ENCODE data around the gene FOXN4. TPM values are rescaled to one million over a fixed set of nuclear protein-coding genes. Genes with fewer than 3 reads are reported as not detected.

FOXN4 gene
- total RNA-seq, 1 donor from 2014 or later: 0.61 TPM

- H3K9me3 Mint-ChIP-seq (ENCODE audit: unreplicated experiment): peaks cover 6% of the 10 kb centered on the region
- peaks cover 8% of the 10 kb centered on the region for H3K36me3 Mint-ChIP-seq (ENCODE audit: unreplicated experiment)
- no peak for TF ChIP-seq CTCF (IDR thresholded peaks at IDR 0.05; ENCODE audit: partially characterized antibody, unreplicated experiment)
- peak; percentile 69 for DNase-seq
- no peak overlapping the region for H3K4me3 Mint-ChIP-seq (ENCODE audit: unreplicated experiment)
- H3K27me3 Mint-ChIP-seq (ENCODE audit: unreplicated experiment): peaks cover 10% of the 10 kb centered on the region
- no peak overlapping the region for H3K27ac Mint-ChIP-seq (ENCODE audit: unreplicated experiment)
- H3K4me1 Mint-ChIP-seq (ENCODE audit: low read depth, unreplicated experiment): peaks cover 8% of the 10 kb centered on the region
Observed at GRCh38 chr12:109273354-109273753, 35.7 kb downstream of the FOXN4 start.

GRCh38 chr12:109271418-109271817 is 37.7 kb downstream of the FOXN4 start:
- TF ChIP-seq CTCF (IDR thresholded peaks at IDR 0.05; ENCODE audit: partially characterized antibody, unreplicated experiment): no peak
- peaks cover 5% of the 10 kb centered on the region for H3K27me3 Mint-ChIP-seq (ENCODE audit: unreplicated experiment)
- no peak overlapping the region for H3K27ac Mint-ChIP-seq (ENCODE audit: unreplicated experiment)
- H3K9me3 Mint-ChIP-seq (ENCODE audit: unreplicated experiment): peaks cover 6% of the 10 kb centered on the region
- H3K4me3 Mint-ChIP-seq (ENCODE audit: unreplicated experiment): no peak overlapping the region
- H3K36me3 Mint-ChIP-seq (ENCODE audit: unreplicated experiment): peaks cover 8% of the 10 kb centered on the region
- peaks cover 2% of the 10 kb centered on the region for H3K4me1 Mint-ChIP-seq (ENCODE audit: low read depth, unreplicated experiment)
- no peak for DNase-seq

- H3K36me3 Mint-ChIP-seq (ENCODE audit: unreplicated experiment): peaks cover 8% of the 10 kb centered on the region
- no peak for TF ChIP-seq CTCF (IDR thresholded peaks at IDR 0.05; ENCODE audit: partially characterized antibody, unreplicated experiment)
- H3K27ac Mint-ChIP-seq (ENCODE audit: unreplicated experiment): no peak overlapping the region
- no peak for DNase-seq
- H3K4me3 Mint-ChIP-seq (ENCODE audit: unreplicated experiment): no peak overlapping the region
- peaks cover 2% of the 10 kb centered on the region for H3K4me1 Mint-ChIP-seq (ENCODE audit: low read depth, unreplicated experiment)
- peaks cover 6% of the 10 kb centered on the region for H3K9me3 Mint-ChIP-seq (ENCODE audit: unreplicated experiment)
- peaks cover 5% of the 10 kb centered on the region for H3K27me3 Mint-ChIP-seq (ENCODE audit: unreplicated experiment)
Observed at GRCh38 chr12:109270494-109270893, 38.6 kb downstream of the FOXN4 start.

GRCh38 chr12:109269428-109269827 is 39.7 kb downstream of the FOXN4 start:
- no peak overlapping the region for H3K4me3 Mint-ChIP-seq (ENCODE audit: unreplicated experiment)
- H3K36me3 Mint-ChIP-seq (ENCODE audit: unreplicated experiment): peaks cover 8% of the 10 kb centered on the region
- peaks cover 6% of the 10 kb centered on the region for H3K9me3 Mint-ChIP-seq (ENCODE audit: unreplicated experiment)
- H3K27me3 Mint-ChIP-seq (ENCODE audit: unreplicated experiment): peaks cover 3% of the 10 kb centered on the region
- no peak overlapping the region for H3K27ac Mint-ChIP-seq (ENCODE audit: unreplicated experiment)
- no peak for TF ChIP-seq CTCF (IDR thresholded peaks at IDR 0.05; ENCODE audit: partially characterized antibody, unreplicated experiment)
- peaks cover 2% of the 10 kb centered on the region for H3K4me1 Mint-ChIP-seq (ENCODE audit: low read depth, unreplicated experiment)
- DNase-seq: no peak

GRCh38 chr12:109268896-109269295 is 40.2 kb downstream of the FOXN4 start:
- Mint-ChIP-seq H3K36me3 (ENCODE audit: unreplicated experiment) (peaks cover 8% of the 10 kb centered on the region), H3K27ac (ENCODE audit: unreplicated experiment) (no peak overlapping the region)
- no peak for TF ChIP-seq CTCF (IDR thresholded peaks at IDR 0.05; ENCODE audit: partially characterized antibody, unreplicated experiment)

More at GRCh38 chr12:109268896-109269295, 40.2 kb downstream of the FOXN4 start:
- peaks cover 6% of the 10 kb centered on the region for H3K9me3 Mint-ChIP-seq (ENCODE audit: unreplicated experiment)
- H3K4me1 Mint-ChIP-seq (ENCODE audit: low read depth, unreplicated experiment): peaks cover 2% of the 10 kb centered on the region
- DNase-seq: no peak
- peaks cover 3% of the 10 kb centered on the region for H3K27me3 Mint-ChIP-seq (ENCODE audit: unreplicated experiment)
- no peak overlapping the region for H3K4me3 Mint-ChIP-seq (ENCODE audit: unreplicated experiment)

Measured in glutamatergic neuron (in vitro differentiated cells).